Fibroblast of lung (primary cell): ENCODE data around the gene PLA2G5. TPM values are rescaled to one million over a fixed set of nuclear protein-coding genes. Genes with fewer than 3 reads are reported as not detected.

ENCODE experiments used
- DNase-seq, 2 donors: peaks; one replicate each; pipeline versions ENCODE4 v3.0.0 to v3.0.0-alpha.2; 2010; ENCODE audit warnings: low read depth in 2 of 2
- H2AFZ ChIP-seq: 2 replicates; pipeline ENCODE4 v1.5.1; 2012; ENCODE audit warnings: low read length, control low read depth, inconsistent platforms
- H3K27ac ChIP-seq: 2 replicates; pipeline ENCODE4 v1.5.1; 2011; ENCODE audit warnings: low read length, control low read depth; ENCODE audit not compliant: insufficient read depth
- H3K27me3 ChIP-seq: 2 replicates; pipeline ENCODE4 v1.5.1; 2011; ENCODE audit warnings: mild to moderate bottlenecking, low read length; ENCODE audit not compliant: control insufficient read depth, insufficient read depth
- H3K36me3 ChIP-seq: 2 replicates; pipeline ENCODE4 v1.5.1; 2011; ENCODE audit warnings: low read length; ENCODE audit not compliant: control insufficient read depth, insufficient read depth
- H3K4me1 ChIP-seq: 2 replicates; pipeline ENCODE4 v1.5.1; 2011; ENCODE audit warnings: low read length; ENCODE audit not compliant: control insufficient read depth, insufficient read depth; ENCODE audit errors: extremely low read depth
- H3K4me2 ChIP-seq: 2 replicates; pipeline ENCODE4 v1.5.1; 2011; ENCODE audit warnings: low read length, control low read depth; ENCODE audit not compliant: insufficient read depth; ENCODE audit errors: extremely low read depth
- H3K4me3 ChIP-seq, 4 experiments: fragments of 200-600 bp in 1 of 4; sonication (generic) in 1 of 4; replicated peaks in 1 of 4; 2 replicates each; pipeline ENCODE4 v1.5.1; 2011 to 2016; ENCODE audit warnings: low read length in 4 of 4, low read depth in 3 of 4, mild to moderate bottlenecking in 3 of 4, control low read depth in 2 of 4, inconsistent platforms in 1 of 4, mixed read lengths in 1 of 4; ENCODE audit not compliant: insufficient read depth in 1 of 4; ENCODE audit errors: control extremely low read depth in 1 of 4
- H3K79me2 ChIP-seq: 2 replicates; pipeline ENCODE4 v1.5.1; 2012; ENCODE audit warnings: mild to moderate bottlenecking, low read length, inconsistent platforms; ENCODE audit not compliant: control insufficient read depth, insufficient read depth
- H3K9ac ChIP-seq: 2 replicates; pipeline ENCODE4 v1.5.1; 2011; ENCODE audit warnings: mild to moderate bottlenecking, low read length, control low read depth; ENCODE audit not compliant: insufficient read depth
- H3K9me3 ChIP-seq: 2 replicates; pipeline ENCODE4 v1.5.1; 2012; ENCODE audit warnings: low read depth, low read length; ENCODE audit not compliant: control insufficient read depth, insufficient read depth
- H4K20me1 ChIP-seq: 2 replicates; pipeline ENCODE4 v1.5.1; 2011; ENCODE audit warnings: low read length; ENCODE audit not compliant: control insufficient read depth, insufficient read depth; ENCODE audit errors: extremely low read depth
- EZH2 ChIP-seq: IDR thresholded peaks from 2 replicates; pipeline ENCODE4 v1.5.1; 2012; ENCODE audit warnings: low read length, control low read depth, mild to moderate bottlenecking; ENCODE audit errors: missing control alignments
- polyA plus RNA-seq, 2 donors: library from polyadenylated mRNA; depleted of rRNA in 1 of 2; stranded (reverse) in 1 of 2; unstranded in 1 of 2; fragments of >200 nt; gene quantifications; 2 replicates each; pipeline ENCODE4 v1.2.1, GENCODE V29; 2011 to 2012; ENCODE audit warnings: missing spikeins in 1 of 2
- total RNA-seq: library from RNA; depleted of rRNA; stranded (reverse); fragments of >200 nt; gene quantifications from 2 replicates; pipeline ENCODE4 v1.2.1, GENCODE V29; 2014
- TF ChIP-seq, protein P1 (sequence below), 2 donors: IDR thresholded peaks in 1 of 2; conservative IDR thresholded peaks in 1 of 2; 1 replicate in 1 of 2; 2 replicates in 1 of 2; pipeline ENCODE4 v1.5.1; 2011 to 2012; ENCODE audit warnings: low read length in 2 of 2, control low read depth in 1 of 2, inconsistent platforms in 1 of 2, low read depth in 1 of 2, mild to moderate bottlenecking in 1 of 2

The PLA2G5 gene
- total and polyA plus RNA-seq, 2 donors (not counting 1 experiment from before 2014, with no cell fraction given): 1.1 to 27.4 TPM

GRCh38 chr1:20119347-20119746 is 49.4 kb downstream of the PLA2G5 start, which contains the start of gene PLA2G2D:
Gene PLA2G2D, minus strand, starts transcription at chr1:20119536. Its CDS starts 38 bp downstream, at chr1:20119498.
- TF ChIP-seq, protein P1, sequence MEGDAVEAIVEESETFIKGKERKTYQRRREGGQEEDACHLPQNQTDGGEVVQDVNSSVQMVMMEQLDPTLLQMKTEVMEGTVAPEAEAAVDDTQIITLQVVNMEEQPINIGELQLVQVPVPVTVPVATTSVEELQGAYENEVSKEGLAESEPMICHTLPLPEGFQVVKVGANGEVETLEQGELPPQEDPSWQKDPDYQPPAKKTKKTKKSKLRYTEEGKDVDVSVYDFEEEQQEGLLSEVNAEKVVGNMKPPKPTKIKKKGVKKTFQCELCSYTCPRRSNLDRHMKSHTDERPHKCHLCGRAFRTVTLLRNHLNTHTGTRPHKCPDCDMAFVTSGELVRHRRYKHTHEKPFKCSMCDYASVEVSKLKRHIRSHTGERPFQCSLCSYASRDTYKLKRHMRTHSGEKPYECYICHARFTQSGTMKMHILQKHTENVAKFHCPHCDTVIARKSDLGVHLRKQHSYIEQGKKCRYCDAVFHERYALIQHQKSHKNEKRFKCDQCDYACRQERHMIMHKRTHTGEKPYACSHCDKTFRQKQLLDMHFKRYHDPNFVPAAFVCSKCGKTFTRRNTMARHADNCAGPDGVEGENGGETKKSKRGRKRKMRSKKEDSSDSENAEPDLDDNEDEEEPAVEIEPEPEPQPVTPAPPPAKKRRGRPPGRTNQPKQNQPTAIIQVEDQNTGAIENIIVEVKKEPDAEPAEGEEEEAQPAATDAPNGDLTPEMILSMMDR (conservative IDR thresholded peaks at IDR 0.05 in 1 of 2, IDR thresholded peaks at IDR 0.05 in 1 of 2; ENCODE audit: low read depth in 1 of 2, low read length in 2 of 2): no peak
- no peak for TF ChIP-seq EZH2
- Histone ChIP-seq H3K9me3 (no peaks in the 10 kb centered on the region), H3K9ac (no peak within 1 kb of the TSS), H3K36me3 (no peaks in the 10 kb centered on the region), H3K27me3 (peaks cover 20% of the 10 kb centered on the region), H3K4me3 (no peak within 1 kb of the TSS), H3K4me2 (no peak within 1 kb of the TSS), H3K79me2 (no peaks in the 10 kb centered on the region), H4K20me1 (no peaks in the 10 kb centered on the region), H3K27ac (no peak within 1 kb of the TSS), H2AFZ (no peak within 1 kb of the TSS), H3K4me1 (no peaks in the 10 kb centered on the region)
- DNase-seq: no peak

DNA sequence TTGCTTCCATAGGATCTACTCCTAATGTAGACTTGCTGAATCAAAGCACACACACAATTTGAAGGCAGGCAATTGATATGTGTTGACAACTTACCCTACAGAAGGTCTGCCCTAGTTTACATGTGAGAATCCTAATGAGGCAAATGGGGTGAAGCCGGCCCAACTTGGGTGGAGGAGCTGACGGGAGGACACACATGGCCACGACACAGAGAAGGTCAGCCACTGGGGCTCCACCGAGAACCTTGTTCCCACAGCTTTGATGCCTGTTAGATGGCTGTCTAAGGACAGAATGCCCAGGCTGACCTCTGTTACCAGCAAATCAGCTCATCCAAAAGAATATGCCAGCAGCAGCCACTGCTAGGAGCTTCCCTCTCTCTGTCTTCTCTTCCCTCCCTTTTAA is 50.8 kb downstream of the PLA2G5 start:
- no peaks in the 10 kb centered on the region for H3K4me1 ChIP-seq
- H3K9ac ChIP-seq: no peak overlapping the region
- no peaks in the 10 kb centered on the region for H4K20me1 ChIP-seq
- no peak overlapping the region for H3K27ac ChIP-seq
- H3K36me3 ChIP-seq: no peaks in the 10 kb centered on the region
- no peak for DNase-seq
- no peaks in the 10 kb centered on the region for H3K9me3 ChIP-seq
- no peaks in the 10 kb centered on the region for H3K79me2 ChIP-seq
- no peak overlapping the region for H3K4me3 ChIP-seq
- H3K27me3 ChIP-seq: peaks cover 18% of the 10 kb centered on the region
- no peak overlapping the region for H2AFZ ChIP-seq
- TF ChIP-seq EZH2: no peak
- TF ChIP-seq, protein P1 (conservative IDR thresholded peaks at IDR 0.05 in 1 of 2, IDR thresholded peaks at IDR 0.05 in 1 of 2; ENCODE audit: low read depth in 1 of 2, low read length in 2 of 2): no peak
- H3K4me2 ChIP-seq: no peak overlapping the region

DNA sequence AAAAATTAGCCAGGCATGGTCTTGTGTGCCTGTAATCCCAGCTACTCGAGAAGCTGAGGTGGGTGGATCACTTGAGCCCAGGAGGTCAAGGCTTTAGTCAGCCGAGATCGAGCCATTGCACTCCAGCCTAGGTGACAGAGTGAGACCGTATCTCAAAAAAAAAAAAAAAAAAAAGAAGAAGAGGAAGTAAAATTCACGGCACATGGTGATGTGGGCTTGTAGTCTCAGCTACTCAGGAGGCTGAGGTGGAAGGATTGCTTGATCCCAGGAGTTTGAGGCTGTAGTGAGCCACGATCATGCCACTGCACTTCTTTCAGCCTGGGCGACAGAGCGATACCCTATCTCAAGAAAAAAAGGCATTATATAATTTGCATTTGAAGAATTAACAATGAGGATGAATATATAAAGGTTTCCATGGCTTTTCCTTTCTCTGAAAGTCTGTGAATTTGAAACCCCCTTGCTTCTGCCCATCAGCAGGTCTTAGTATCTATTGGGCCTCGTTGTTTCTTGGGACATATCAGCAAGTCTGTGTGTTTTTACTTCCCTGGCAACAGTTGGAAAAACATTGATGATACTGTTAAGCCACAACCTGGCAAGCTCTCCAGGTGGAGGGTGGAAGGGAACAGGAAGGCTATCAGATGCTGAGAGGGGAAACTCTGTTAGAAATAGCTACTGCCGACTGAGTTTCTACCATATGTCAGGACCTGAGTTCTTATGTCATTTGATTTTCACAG is 53.9 kb downstream of the PLA2G5 start:
- Histone ChIP-seq H3K79me2 (no peaks in the 10 kb centered on the region), H3K9me3 (no peaks in the 10 kb centered on the region), H3K36me3 (no peaks in the 10 kb centered on the region), H3K4me3 (no peak overlapping the region), H3K9ac (no peak overlapping the region), H4K20me1 (no peaks in the 10 kb centered on the region), H3K4me2 (no peak overlapping the region), H2AFZ (no peak overlapping the region), H3K4me1 (no peaks in the 10 kb centered on the region), H3K27ac (no peak overlapping the region), H3K27me3 (peaks cover 12% of the 10 kb centered on the region)
- TF ChIP-seq, protein P1 (conservative IDR thresholded peaks at IDR 0.05 in 1 of 2, IDR thresholded peaks at IDR 0.05 in 1 of 2; ENCODE audit: low read depth in 1 of 2, low read length in 2 of 2): no peak
- TF ChIP-seq EZH2: no peak
- peak; percentile 1 to 51 for DNase-seq
